NCI-H146 treated with DMSO at 0.1 percent for 48 hours (cell line): Measurements from ENCODE around the gene TNNI3K.

Experiments
- DNase-seq: peaks from one replicate; lab custom pipeline; 2025; ENCODE audit not compliant: unreplicated experiment; lab: John Stamatoyannopoulos, UW

Gene TNNI3K

GRCh38 chr1:74485622-74486021 lies 250.4 kb downstream of the TNNI3K start:
- no peak for DNase-seq

GRCh38 chr1:74486036-74486435 lies 250.8 kb downstream of the TNNI3K start:
- no peak for DNase-seq

GRCh38 chr1:74496669-74497068 lies 261.5 kb downstream of the TNNI3K start:
- DNase-seq, result no peak

- DNase-seq, result no peak
These were observed 263.7 kb downstream of the TNNI3K start for GRCh38 chr1:74498901-74499300.

GRCh38 chr1:74502432-74502831 lies 267.2 kb downstream of the TNNI3K start:
- DNase-seq, result no peak

- DNase-seq, result no peak
These were observed 267.7 kb downstream of the TNNI3K start for GRCh38 chr1:74502858-74503257.

GRCh38 chr1:74504125-74504932 lies 269.1 kb downstream of the TNNI3K start:
- DNase-seq, result peak; percentile 67

GRCh38 chr1:74504933-74505512 lies 269.8 kb downstream of the TNNI3K start:
- DNase-seq, result peak; percentile 77

- DNase-seq, result no peak
These were observed 270.9 kb downstream of the TNNI3K start for GRCh38 chr1:74505928-74506710.

- DNase-seq, result no peak
These were observed 273.3 kb downstream of the TNNI3K start for GRCh38 chr1:74508449-74508848.

- no peak for DNase-seq
These were observed 277.2 kb downstream of the TNNI3K start, which contains the start of gene LRRC53 for GRCh38 chr1:74512170-74512915. LRRC53 (minus strand) TSS chr1:74512611; CDS start chr1:74483349, 29,262 bp downstream.

- no peak for DNase-seq
These were observed 278.5 kb downstream of the TNNI3K start for GRCh38 chr1:74513411-74514300.

- no peak for DNase-seq
These were observed 282.4 kb downstream of the TNNI3K start for GRCh38 chr1:74517599-74518051.

GRCh38 chr1:74522148-74522547 lies 287.0 kb downstream of the TNNI3K start:
- DNase-seq, result peak; percentile 62

- no peak for DNase-seq
These were observed 288.8 kb downstream of the TNNI3K start for GRCh38 chr1:74523873-74524480.

GRCh38 chr1:74526708-74527107 lies 291.5 kb downstream of the TNNI3K start:
- no peak for DNase-seq

- no peak for DNase-seq
These were observed 292.9 kb downstream of the TNNI3K start for GRCh38 chr1:74528123-74528522.

- DNase-seq, result peak; percentile 65
These were observed 295.7 kb downstream of the TNNI3K start for GRCh38 chr1:74530892-74531291.

- peak; percentile 96 for DNase-seq
These were observed 296.6 kb downstream of the TNNI3K start for GRCh38 chr1:74531796-74532195.
